Ishikawa (cell line): ENCODE results near the gene ARL3.

Experiments
- CEBPB ChIP-seq: IDR thresholded peaks from 2 replicates; pipeline ENCODE4 v1.6.1; 2012
- CREB1 ChIP-seq: IDR thresholded peaks from 2 replicates; pipeline ENCODE4 v1.6.1; 2012; ENCODE audit warnings: low read depth
- EGR1 ChIP-seq: IDR thresholded peaks from 2 replicates; pipeline ENCODE4 v1.6.1; 2012
- EP300 ChIP-seq: IDR thresholded peaks from 2 replicates; pipeline ENCODE4 v1.6.1; 2012; ENCODE audit warnings: borderline replicate concordance
- FOXM1 ChIP-seq: IDR thresholded peaks from 2 replicates; pipeline ENCODE4 v1.6.1; 2012; ENCODE audit warnings: low read depth, borderline replicate concordance
- MAX ChIP-seq: IDR thresholded peaks from 2 replicates; pipeline ENCODE4 v1.6.1; 2012
- NFIC ChIP-seq: IDR thresholded peaks from 2 replicates; pipeline ENCODE4 v1.6.1; 2012
- RAD21 ChIP-seq: IDR thresholded peaks from 2 replicates; pipeline ENCODE4 v1.6.1; 2012; ENCODE audit warnings: low read depth
- REST ChIP-seq: IDR thresholded peaks from 2 replicates; pipeline ENCODE4 v1.6.1; 2012; ENCODE audit warnings: low read depth, mild to moderate bottlenecking
- TAF1 ChIP-seq: IDR thresholded peaks from 2 replicates; pipeline ENCODE4 v1.6.1; 2012; ENCODE audit warnings: low read depth, mild to moderate bottlenecking
- TCF12 ChIP-seq: IDR thresholded peaks from 2 replicates; pipeline ENCODE4 v1.6.1; 2012; ENCODE audit warnings: low read depth
- TEAD4 ChIP-seq: IDR thresholded peaks from 2 replicates; pipeline ENCODE4 v1.6.1; 2012
- USF1 ChIP-seq: IDR thresholded peaks from 2 replicates; pipeline ENCODE4 v1.6.1; 2012
- YY1 ChIP-seq: IDR thresholded peaks from 2 replicates; pipeline ENCODE4 v1.6.1; 2012; ENCODE audit warnings: low read depth
- ZBTB7A ChIP-seq: IDR thresholded peaks from 2 replicates; pipeline ENCODE4 v1.6.1; 2012; ENCODE audit warnings: low read depth

The ARL3 gene

GRCh38 chr10:102744374-102745051 lies 30.3 kb upstream of the ARL3 start:
- TF ChIP-seq TAF1 (no peak), YY1 (no peak), REST (no peak), ZBTB7A (no peak), CREB1 (no peak), NFIC (no peak), EP300 (no peak), RAD21 (no peak), EGR1 (no peak), TEAD4 (no peak), CEBPB (no peak), TCF12 (no peak), USF1 (no peak), FOXM1 (no peak), MAX (no peak)

- TF ChIP-seq YY1 (peak; percentile 99), USF1 (no peak; the same call in 1 of the 2 replicates), CEBPB (peak; percentile 23; the same call in 1 of the 2 replicates), ZBTB7A (peak; percentile 73), EP300 (no peak), EGR1 (peak; percentile 84; the same call in 1 of the 2 replicates), REST (no peak), TEAD4 (peak; percentile 23; the same call in 1 of the 2 replicates), TCF12 (0 out of 2 replicates have a peak, but pooled peaks have one; percentile 14), CREB1 (peak; percentile 79), TAF1 (peak; percentile 36), MAX (peak; percentile 61), NFIC (no peak)
Observed at GRCh38 chr10:102743588-102744373, 29.6 kb upstream of the ARL3 start, which contains the start of gene WBP1L. WBP1L (plus strand) TSS chr10:102743948; CDS start chr10:102744054, 106 bp downstream.

- TF ChIP-seq USF1 (no peak), REST (no peak), EP300 (no peak), YY1 (no peak), TCF12 (no peak), EGR1 (no peak), RAD21 (no peak), TAF1 (no peak; the same call in 1 of the 2 replicates), TEAD4 (no peak), FOXM1 (no peak), CREB1 (no peak), ZBTB7A (no peak), NFIC (no peak), CEBPB (no peak)
Observed at GRCh38 chr10:102743078-102743587, 28.9 kb upstream of the ARL3 start.
